ENCODE data around the gene ROR2. TPM values are rescaled to one million over a fixed set of nuclear protein-coding genes. Genes with fewer than 3 reads are reported as not detected.

ROR2 gene
- total RNA-seq, 1 experiment from 2014 or later = not detected

GRCh38 chr9:91680106-91680505 lies 269.9 kb downstream of the ROR2 start:
- peak; percentile 21 for DNase-seq (ENCODE audit: low spot score)

GRCh38 chr9:91678807-91679580 lies 271.0 kb downstream of the ROR2 start:
- DNase-seq (ENCODE audit: low spot score) = no peak

GRCh38 chr9:91677822-91678436 lies 272.1 kb downstream of the ROR2 start:
- DNase-seq (ENCODE audit: low spot score) = no peak

GRCh38 chr9:91677331-91677730 lies 272.7 kb downstream of the ROR2 start:
- DNase-seq (ENCODE audit: low spot score) = no peak

- DNase-seq (ENCODE audit: low spot score) = no peak
Measured at GRCh38 chr9:91676046-91676445, 274.0 kb downstream of the ROR2 start.

GRCh38 chr9:91664663-91665062 lies 285.4 kb downstream of the ROR2 start:
- no peak for DNase-seq (ENCODE audit: low spot score)

GRCh38 chr9:91663858-91664257 lies 286.2 kb downstream of the ROR2 start:
- DNase-seq (ENCODE audit: low spot score) = no peak

GRCh38 chr9:91661451-91661850 lies 288.6 kb downstream of the ROR2 start:
- no peak for DNase-seq (ENCODE audit: low spot score)

- no peak for DNase-seq (ENCODE audit: low spot score)
Measured at GRCh38 chr9:91660521-91660920, 289.5 kb downstream of the ROR2 start.

- DNase-seq (ENCODE audit: low spot score) = peak; percentile 14
Measured at GRCh38 chr9:91659529-91660495, 290.2 kb downstream of the ROR2 start.

- no peak for DNase-seq (ENCODE audit: low spot score)
Measured at GRCh38 chr9:91658513-91659105, 291.4 kb downstream of the ROR2 start.

- no peak for DNase-seq (ENCODE audit: low spot score)
Measured at GRCh38 chr9:91657501-91657900, 292.5 kb downstream of the ROR2 start.

GRCh38 chr9:91655658-91656057 lies 294.4 kb downstream of the ROR2 start:
- no peak for DNase-seq (ENCODE audit: low spot score)

- no peak for DNase-seq (ENCODE audit: low spot score)
Measured at GRCh38 chr9:91655215-91655614, 294.8 kb downstream of the ROR2 start.

- DNase-seq (ENCODE audit: low spot score) = no peak
Measured at GRCh38 chr9:91654527-91654926, 295.5 kb downstream of the ROR2 start.

GRCh38 chr9:91647371-91647770 lies 302.7 kb downstream of the ROR2 start:
- no peak for DNase-seq (ENCODE audit: low spot score)

- DNase-seq (ENCODE audit: low spot score) = no peak
Measured at GRCh38 chr9:91646702-91647101, 303.3 kb downstream of the ROR2 start.

- DNase-seq (ENCODE audit: low spot score) = no peak
Measured at GRCh38 chr9:91644433-91644832, 305.6 kb downstream of the ROR2 start.

GRCh38 chr9:91643481-91644077 lies 306.4 kb downstream of the ROR2 start:
- no peak for DNase-seq (ENCODE audit: low spot score)

- no peak for DNase-seq (ENCODE audit: low spot score)
Measured at GRCh38 chr9:91642771-91643170, 307.3 kb downstream of the ROR2 start.

- DNase-seq (ENCODE audit: low spot score) = no peak
Measured at GRCh38 chr9:91640428-91640827, 309.6 kb downstream of the ROR2 start.

- no peak for DNase-seq (ENCODE audit: low spot score)
Measured at GRCh38 chr9:91639054-91639453, 311.0 kb downstream of the ROR2 start.

All from A172 (cell line).